Measurements from ENCODE around the gene SERPINB7. TPM values are rescaled to one million over a fixed set of nuclear protein-coding genes. Genes with fewer than 3 reads are reported as not detected.

The SERPINB7 gene
- total and polyA plus RNA-seq, 10 donors, result not detected

GRCh38 chr18:63736876-63737275, 38.3 kb upstream of the SERPINB7 start:
- H3K4me3 ChIP-seq, result no peak overlapping the region
- TF ChIP-seq CTCF (IDR thresholded peaks at IDR 0.05 in 8 of 11, conservative IDR thresholded peaks at IDR 0.05 in 3 of 11), result no peak
- no peak for TF ChIP-seq POLR2A (IDR thresholded peaks at IDR 0.05)
- TF ChIP-seq POLR2AphosphoS5 (IDR thresholded peaks at IDR 0.05), result no peak

GRCh38 chr18:63741769-63742168, 33.4 kb upstream of the SERPINB7 start:
- DNase-seq, result no peak
- no peak overlapping the region for H3K4me3 ChIP-seq
- H3K27ac ChIP-seq, result no peak overlapping the region
- H3K4me1 ChIP-seq, result no peaks in the 10 kb centered on the region
- no peak for TF ChIP-seq CTCF (IDR thresholded peaks at IDR 0.05 in 8 of 11, conservative IDR thresholded peaks at IDR 0.05 in 3 of 11)
- TF ChIP-seq POLR2AphosphoS5 (IDR thresholded peaks at IDR 0.05), result no peak
- TF ChIP-seq POLR2A (IDR thresholded peaks at IDR 0.05), result no peak
- H3K36me3 ChIP-seq, result no peaks in the 10 kb centered on the region
- no peaks in the 10 kb centered on the region for H3K9me3 ChIP-seq
- intact Hi-C loops (cut with DNase I; ENCODE audit: low total_unique reads), result no loop called here
- WGBS, 5 donors, result 52 to 71% (median 66%) methylated on average over 4 of the region's 4 CpGs
- no peaks in the 10 kb centered on the region for H3K27me3 ChIP-seq (replicated peaks in 1 of 7)

More at GRCh38 chr18:63736876-63737275, 38.3 kb upstream of the SERPINB7 start:
- intact Hi-C loops (cut with DNase I; ENCODE audit: low total_unique reads), result no loop called here
- peaks cover 0 to 5% (median 0%) of the 10 kb centered on the region in 8 donors for H3K9me3 ChIP-seq
- no peak for DNase-seq
- H3K4me1 ChIP-seq, result no peaks in the 10 kb centered on the region
- no peaks in the 10 kb centered on the region for H3K27me3 ChIP-seq (replicated peaks in 1 of 7)
- H3K27ac ChIP-seq, result no peak overlapping the region
- H3K36me3 ChIP-seq, result no peaks in the 10 kb centered on the region

GRCh38 chr18:63747006-63747405, 28.2 kb upstream of the SERPINB7 start:
- intact Hi-C loops (cut with DNase I; ENCODE audit: low total_unique reads), result no loop called here
- TF ChIP-seq POLR2A (IDR thresholded peaks at IDR 0.05) (no peak), CTCF (IDR thresholded peaks at IDR 0.05 in 8 of 11, conservative IDR thresholded peaks at IDR 0.05 in 3 of 11) (no peak), POLR2AphosphoS5 (IDR thresholded peaks at IDR 0.05) (no peak)
- 89 to 96% (median 94%) methylated on average over 2 of the region's 2 CpGs for WGBS, 5 donors
- H3K27me3 ChIP-seq (replicated peaks in 1 of 7), result no peaks in the 10 kb centered on the region
- no peak overlapping the region for H3K27ac ChIP-seq
- H3K4me1 ChIP-seq, result no peaks in the 10 kb centered on the region
- peaks cover 0 to 10% (median 2%) of the 10 kb centered on the region in 8 donors for H3K9me3 ChIP-seq
- H3K36me3 ChIP-seq, result no peaks in the 10 kb centered on the region
- no peak overlapping the region for H3K4me3 ChIP-seq
- DNase-seq, result no peak

GRCh38 chr18:63749489-63749888, 25.7 kb upstream of the SERPINB7 start:
- TF ChIP-seq POLR2A (IDR thresholded peaks at IDR 0.05) (no peak), CTCF (IDR thresholded peaks at IDR 0.05 in 8 of 11, conservative IDR thresholded peaks at IDR 0.05 in 3 of 11) (no peak), POLR2AphosphoS5 (IDR thresholded peaks at IDR 0.05) (no peak)
- WGBS, 5 donors, result 67 to 86% (median 78%) methylated on average over 1 of the region's 1 CpG
- Histone ChIP-seq H3K36me3 (no peaks in the 10 kb centered on the region), H3K27ac (no peak overlapping the region), H3K9me3 (peaks cover 0 to 10% (median 2%) of the 10 kb centered on the region in 8 donors), H3K4me1 (no peaks in the 10 kb centered on the region), H3K27me3 (replicated peaks in 1 of 7) (no peaks in the 10 kb centered on the region), H3K4me3 (no peak overlapping the region)
- no peak for DNase-seq
- intact Hi-C loops (cut with DNase I; ENCODE audit: low total_unique reads), result no loop called here

Measured in spleen (tissue), 11 donors.